AG10803 (cell line): ENCODE measurements around the gene CLIC4.

Source experiments
- DNase-seq: peaks from one replicate; pipeline ENCODE4 v3.0.0; 2010; ENCODE audit warnings: low read depth
- H3K4me3 ChIP-seq: 2 replicates; pipeline ENCODE4 v1.5.1; 2011; ENCODE audit warnings: mild to moderate bottlenecking, low read length, control low read depth
- CTCF ChIP-seq: conservative IDR thresholded peaks from 2 replicates; pipeline ENCODE4 v1.5.1; 2011; ENCODE audit warnings: mild to moderate bottlenecking, low read length, control low read depth, inconsistent platforms

The CLIC4 gene

GRCh38 chr1:24745711-24746413 lies 615 bp downstream of the CLIC4 start:
- peak; percentile 81 for DNase-seq
- TF ChIP-seq CTCF, result no peak
- H3K4me3 ChIP-seq, result peak overlapping the region; percentile 88

GRCh38 chr1:24748191-24749121 lies 3.2 kb downstream of the CLIC4 start:
- peak; percentile 15; the same call in 1 of the 2 replicates for TF ChIP-seq CTCF
- DNase-seq, result no peak
- peak overlapping the region; percentile 88 for H3K4me3 ChIP-seq

GRCh38 chr1:24749252-24749651 lies 4.0 kb downstream of the CLIC4 start:
- no peak for TF ChIP-seq CTCF

GRCh38 chr1:24749886-24750285 lies 4.6 kb downstream of the CLIC4 start:
- DNase-seq, result no peak
- TF ChIP-seq CTCF, result no peak
- H3K4me3 ChIP-seq, result no peak overlapping the region

More at GRCh38 chr1:24749252-24749651, 4.0 kb downstream of the CLIC4 start:
- H3K4me3 ChIP-seq, result no peak overlapping the region
- DNase-seq, result no peak

- H3K4me3 ChIP-seq, result no peak overlapping the region
- DNase-seq, result peak; percentile 34
- TF ChIP-seq CTCF, result no peak
These were observed 6.6 kb downstream of the CLIC4 start for GRCh38 chr1:24751833-24752232.

GRCh38 chr1:24752305-24752704 lies 7.1 kb downstream of the CLIC4 start:
- TF ChIP-seq CTCF, result no peak
- no peak for DNase-seq
- H3K4me3 ChIP-seq, result no peak overlapping the region
